CD4-positive, alpha-beta memory T cell (primary cell): ENCODE measurements around the gene PBX1. TPM values are rescaled to one million over a fixed set of nuclear protein-coding genes. Genes with fewer than 3 reads are reported as not detected.

Source experiments
- CTCF ChIA-PET: fragments of 350-600 bp; sonication (Branson Sonifier 250); formaldehyde crosslinking; loops from one replicate; lab custom pipeline; 2021; ENCODE audit warnings: inconsistent platforms; ENCODE audit not compliant: partially characterized antibody; lab: Charles Lee
- POLR2A ChIA-PET: fragments of 350-600 bp; sonication (Branson Sonifier 250); formaldehyde crosslinking; loops from one replicate; lab custom pipeline; 2021; ENCODE audit not compliant: partially characterized antibody; lab: Charles Lee
- DNase-seq, 5 donors: peaks; one replicate each; pipeline versions ENCODE4 v3.0.0 to v3.0.0-alpha.2; 2020 to 2022; ENCODE audit warnings: mixed read lengths in 1 of 5
- H3K27ac ChIP-seq: one replicate; pipeline ENCODE4 v1.7.0; 2013; ENCODE audit warnings: low read depth, low read length
- H3K27me3 ChIP-seq: 2 replicates; pipeline ENCODE4 v1.7.0; 2013; ENCODE audit warnings: mild to moderate bottlenecking, low read length, moderate library complexity; ENCODE audit not compliant: insufficient read depth
- H3K36me3 ChIP-seq: 2 replicates; pipeline ENCODE4 v1.7.0; 2013; ENCODE audit warnings: mild to moderate bottlenecking, low read length, moderate library complexity; ENCODE audit not compliant: insufficient read depth
- H3K4me1 ChIP-seq: 2 replicates; pipeline ENCODE4 v1.7.0; 2013; ENCODE audit warnings: mild to moderate bottlenecking, low read length, moderate library complexity; ENCODE audit not compliant: insufficient read depth
- H3K4me3 ChIP-seq, 2 donors: one replicate each; pipeline ENCODE4 v1.7.0; 2013; ENCODE audit warnings: low read length in 2 of 2, mild to moderate bottlenecking in 1 of 2
- H3K9me3 ChIP-seq, 2 donors: one replicate each; pipeline ENCODE4 v1.7.0; 2013; ENCODE audit warnings: low read length in 2 of 2, control low read depth in 1 of 2; ENCODE audit not compliant: control insufficient read depth in 1 of 2
- H3K27ac Mint-ChIP-seq, 7 donors: one replicate each; pipeline ENCODE4 v1.8.0; 2020 to 2021; ENCODE audit warnings: mixed read lengths in 7 of 7, mild to moderate bottlenecking in 6 of 7, inconsistent platforms in 3 of 7, moderate library complexity in 3 of 7
- H3K27me3 Mint-ChIP-seq, 2 donors: one replicate each; pipeline ENCODE4 v1.8.0; 2020 to 2021; ENCODE audit warnings: mixed read lengths in 2 of 2
- H3K36me3 Mint-ChIP-seq, 2 donors: one replicate each; pipeline ENCODE4 v1.8.0; 2020 to 2021; ENCODE audit warnings: mixed read lengths in 2 of 2, inconsistent platforms in 1 of 2, mild to moderate bottlenecking in 1 of 2
- H3K4me1 Mint-ChIP-seq, 4 donors: one replicate each; pipeline ENCODE4 v1.8.0; 2020 to 2021; ENCODE audit warnings: mixed read lengths in 4 of 4, mild to moderate bottlenecking in 1 of 4
- H3K4me3 Mint-ChIP-seq, 8 donors: one replicate each; pipeline ENCODE4 v1.8.0; 2020 to 2021; ENCODE audit warnings: mixed read lengths in 8 of 8, mild to moderate bottlenecking in 7 of 8, moderate library complexity in 6 of 8, inconsistent platforms in 3 of 8
- H3K9me3 Mint-ChIP-seq, 8 donors: one replicate each; pipeline ENCODE4 v1.8.0; 2020 to 2021; ENCODE audit warnings: mixed read lengths in 8 of 8, mild to moderate bottlenecking in 5 of 8, inconsistent platforms in 3 of 8, moderate library complexity in 1 of 8
- intact Hi-C: fragments of 100-400 bp; cut with micrococcal nuclease; formaldehyde crosslinking; loops from one replicate; pipeline ENCODE4 v1.15.1; 2023
- polyA plus RNA-seq, 2 donors: library from polyadenylated mRNA; unstranded; fragments of 300-500 nt; fragmentation: Illumina TruSeq; gene quantifications; one replicate each; pipeline ENCODE4 v1.2.3, GENCODE V29; 2021
- total RNA-seq, 2 experiments: library from RNA; stranded (reverse); gene quantifications; one replicate each; pipeline ENCODE4 v1.2.3, GENCODE V29; 2021

PBX1 gene
- total and polyA plus RNA-seq, 4 experiments from 2014 or later = 0.06 to 0.70 (median 0.53) TPM; not detected in 1

DNA sequence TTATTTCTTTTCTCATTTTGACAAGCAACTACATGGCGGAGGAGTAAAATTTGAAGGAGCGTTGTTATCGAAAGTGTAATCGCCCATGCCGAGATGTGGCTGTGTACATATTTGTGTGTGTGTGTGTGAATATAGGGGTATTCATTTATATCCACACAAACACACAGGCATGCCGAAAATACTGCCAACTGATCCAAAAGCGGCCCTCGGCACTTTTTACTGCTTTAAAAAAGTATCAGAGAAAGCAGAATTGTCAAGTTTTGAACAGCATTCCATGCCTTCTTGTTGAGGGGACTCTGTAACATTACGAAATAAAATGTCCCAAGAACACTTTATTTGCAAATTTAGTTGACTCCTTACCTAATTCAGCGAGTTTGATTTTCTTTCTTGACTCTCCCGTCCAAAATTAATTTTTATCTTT is 1.1 kb downstream of the PBX1 start:
- H3K27ac Mint-ChIP-seq = peak overlapping the region in 1 of 7 donors; percentile 16
- POLR2A ChIA-PET = no interaction called here

DNA sequence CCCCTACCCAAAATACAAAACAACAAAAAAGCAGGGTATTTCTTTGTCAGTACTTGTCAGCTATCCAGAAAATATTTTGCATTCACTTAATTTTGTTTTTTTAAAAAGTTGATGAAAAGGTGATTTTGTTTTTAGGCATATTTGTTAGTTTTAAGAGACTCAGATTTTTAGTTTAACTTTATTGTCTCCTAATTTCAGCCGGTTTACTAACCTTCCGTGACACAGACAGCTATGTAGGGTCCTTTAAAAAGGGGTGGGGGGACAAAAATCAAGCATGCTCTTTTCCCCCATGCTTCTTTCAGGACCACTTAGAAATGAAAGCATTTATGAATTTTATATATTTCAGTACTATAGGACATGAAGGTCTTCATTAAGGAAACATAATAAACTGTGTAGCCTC is 1.6 kb downstream of the PBX1 start:
- Mint-ChIP-seq H3K36me3 (no peaks in the 10 kb centered on the region), H3K27ac (no peak overlapping the region), H3K4me1 (peaks cover 2 to 20% (median 11%) of the 10 kb centered on the region in 4 donors), H3K27me3 (peaks cover 9 to 10% of the 10 kb centered on the region in 2 donors), H3K4me3 (peak overlapping the region in 7 of 8 donors; percentile 2 to 89 (median 35)), H3K9me3 (peaks cover 0 to 7% (median 3%) of the 10 kb centered on the region in 8 donors)
- Histone ChIP-seq H3K27ac (no peak overlapping the region), H3K36me3 (no peaks in the 10 kb centered on the region), H3K4me3 (no peak overlapping the region), H3K4me1 (peaks cover 6% of the 10 kb centered on the region), H3K9me3 (no peaks in the 10 kb centered on the region), H3K27me3 (no peaks in the 10 kb centered on the region)
- no peak for DNase-seq
- POLR2A ChIA-PET = no interaction called here
- intact Hi-C loops = no loop called here
- CTCF ChIA-PET = no interaction called here

More for the DNA sequence above, 1.1 kb downstream of the PBX1 start:
- H3K4me1 ChIP-seq = peaks cover 6% of the 10 kb centered on the region
- H3K9me3 Mint-ChIP-seq = peaks cover 0 to 7% (median 3%) of the 10 kb centered on the region in 8 donors
- no peaks in the 10 kb centered on the region for H3K27me3 ChIP-seq
- no peaks in the 10 kb centered on the region for H3K9me3 ChIP-seq
- DNase-seq = no peak
- H3K27me3 Mint-ChIP-seq = peaks cover 9 to 10% of the 10 kb centered on the region in 2 donors
- intact Hi-C loops = no loop called here
- no peak overlapping the region for H3K4me3 ChIP-seq
- H3K4me3 Mint-ChIP-seq = peak overlapping the region; percentile 73 to 89 (median 84)
- no peaks in the 10 kb centered on the region for H3K36me3 ChIP-seq
- H3K36me3 Mint-ChIP-seq = no peaks in the 10 kb centered on the region
- no peak overlapping the region for H3K27ac ChIP-seq
- peaks cover 2 to 20% (median 11%) of the 10 kb centered on the region in 4 donors for H3K4me1 Mint-ChIP-seq
- CTCF ChIA-PET = no interaction called here

DNA sequence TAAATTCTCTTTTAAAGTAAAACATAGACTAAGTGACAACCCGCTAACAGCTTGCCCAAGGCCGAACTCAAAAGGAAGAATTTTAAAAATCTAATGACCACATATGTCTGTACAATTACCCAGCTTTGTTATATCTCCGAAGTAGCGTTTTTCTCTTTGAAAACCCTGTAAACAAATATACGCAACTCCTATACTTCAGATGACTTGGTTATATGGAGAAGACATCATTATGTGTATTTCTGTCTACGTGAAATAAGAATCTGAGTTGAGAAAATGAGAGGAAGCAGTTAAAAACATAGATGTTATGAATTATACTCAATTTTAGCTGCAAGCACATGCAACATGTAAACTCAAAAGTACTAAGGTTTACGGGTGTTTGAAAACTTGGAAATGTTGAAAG is 2.0 kb downstream of the PBX1 start:
- peaks cover 9 to 10% of the 10 kb centered on the region in 2 donors for H3K27me3 Mint-ChIP-seq
- no peaks in the 10 kb centered on the region for H3K36me3 Mint-ChIP-seq
- peaks cover 2 to 20% (median 11%) of the 10 kb centered on the region in 4 donors for H3K4me1 Mint-ChIP-seq
- H3K27me3 ChIP-seq = no peaks in the 10 kb centered on the region
- DNase-seq = no peak
- ChIA-PET CTCF (no interaction called here), POLR2A (no interaction called here)
- H3K27ac Mint-ChIP-seq = no peak overlapping the region
- H3K4me3 ChIP-seq = no peak overlapping the region
- H3K4me3 Mint-ChIP-seq = peak overlapping the region in 3 of 8 donors; percentile 23 to 46 (median 29)
- no peaks in the 10 kb centered on the region for H3K9me3 ChIP-seq
- intact Hi-C loops = no loop called here
- H3K9me3 Mint-ChIP-seq = peaks cover 0 to 7% (median 3%) of the 10 kb centered on the region in 8 donors
- no peak overlapping the region for H3K27ac ChIP-seq
- peaks cover 6% of the 10 kb centered on the region for H3K4me1 ChIP-seq
- no peaks in the 10 kb centered on the region for H3K36me3 ChIP-seq

DNA sequence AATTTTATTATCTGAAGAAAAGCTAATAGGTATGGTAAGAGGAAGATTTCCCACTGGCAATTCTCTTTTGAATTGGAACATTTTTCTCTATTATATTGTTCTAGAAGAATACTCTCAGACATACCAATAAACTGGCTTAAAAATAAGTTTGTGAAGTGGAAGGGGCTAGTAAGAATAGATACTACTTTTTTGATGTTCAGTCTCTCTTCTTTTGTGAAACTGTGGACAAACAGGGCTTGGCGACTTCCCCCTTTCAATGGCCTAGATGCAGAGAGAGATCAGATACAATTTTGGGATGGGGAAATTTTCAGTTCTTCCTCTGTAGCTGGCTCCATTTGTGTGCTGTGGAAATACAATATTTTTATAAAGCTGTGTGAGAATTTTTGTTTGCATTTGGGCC is 2.5 kb downstream of the PBX1 start:
- Mint-ChIP-seq H3K27me3 (peaks cover 9 to 10% of the 10 kb centered on the region in 2 donors), H3K4me1 (peaks cover 2 to 20% (median 11%) of the 10 kb centered on the region in 4 donors), H3K4me3 (no peak overlapping the region), H3K9me3 (peaks cover 0 to 7% (median 2%) of the 10 kb centered on the region in 8 donors), H3K27ac (no peak overlapping the region), H3K36me3 (no peaks in the 10 kb centered on the region)
- CTCF ChIA-PET = no interaction called here
- Histone ChIP-seq H3K4me3 (no peak overlapping the region), H3K36me3 (no peaks in the 10 kb centered on the region), H3K27me3 (no peaks in the 10 kb centered on the region), H3K4me1 (peaks cover 6% of the 10 kb centered on the region), H3K27ac (no peak overlapping the region), H3K9me3 (no peaks in the 10 kb centered on the region)
- intact Hi-C loops = no loop called here
- no peak for DNase-seq
- POLR2A ChIA-PET = no interaction called here

DNA sequence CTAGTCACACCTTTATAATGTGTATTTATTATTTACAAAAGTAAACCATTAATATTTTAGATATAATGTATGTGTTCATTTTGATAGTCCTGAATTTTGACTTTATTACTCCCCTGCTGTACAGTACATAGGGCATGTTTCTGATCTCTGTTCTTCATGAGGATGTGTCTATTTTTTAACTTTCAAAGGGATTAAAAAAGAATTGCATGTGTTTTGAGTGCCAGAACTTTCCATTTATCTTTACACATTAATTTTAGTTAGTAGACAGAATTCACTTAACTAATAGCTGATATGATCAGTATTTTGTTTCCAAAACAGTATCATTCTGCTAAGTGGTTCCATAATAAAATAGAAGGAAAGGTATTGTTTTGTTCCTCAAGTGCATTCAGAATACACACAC is 3.1 kb downstream of the PBX1 start:
- H3K36me3 Mint-ChIP-seq = no peaks in the 10 kb centered on the region
- no peak overlapping the region for H3K4me3 Mint-ChIP-seq
- intact Hi-C loops = no loop called here
- no peak overlapping the region for H3K27ac Mint-ChIP-seq
- Histone ChIP-seq H3K27me3 (no peaks in the 10 kb centered on the region), H3K27ac (no peak overlapping the region), H3K36me3 (no peaks in the 10 kb centered on the region), H3K4me1 (peaks cover 6% of the 10 kb centered on the region), H3K4me3 (no peak overlapping the region), H3K9me3 (no peaks in the 10 kb centered on the region)
- ChIA-PET CTCF (no interaction called here), POLR2A (no interaction called here)
- H3K9me3 Mint-ChIP-seq = peaks cover 0 to 5% (median 0%) of the 10 kb centered on the region in 8 donors
- DNase-seq = no peak
- H3K27me3 Mint-ChIP-seq = peaks cover 7 to 9% of the 10 kb centered on the region in 2 donors
- H3K4me1 Mint-ChIP-seq = peaks cover 2 to 20% (median 11%) of the 10 kb centered on the region in 4 donors

DNA sequence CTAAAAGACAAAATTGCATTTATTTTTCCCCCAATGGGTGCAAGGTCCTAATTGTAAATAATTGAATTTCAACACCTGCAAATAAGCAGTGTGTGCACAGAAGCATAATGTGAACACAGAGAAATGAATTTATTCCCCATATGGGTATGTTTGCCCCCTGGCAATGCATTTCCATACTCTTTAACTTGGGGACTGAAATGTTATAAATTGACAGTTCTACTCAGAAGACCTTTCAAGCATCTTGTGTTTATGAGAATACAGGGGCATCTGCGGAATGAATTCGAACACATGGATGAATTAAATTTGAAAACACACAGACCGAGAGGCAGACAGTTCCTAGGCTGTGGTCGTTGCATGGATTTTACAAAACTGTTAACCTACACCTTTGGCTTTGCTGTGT is 3.5 kb downstream of the PBX1 start:
- H3K9me3 Mint-ChIP-seq = peaks cover 0 to 5% (median 0%) of the 10 kb centered on the region in 8 donors
- Histone ChIP-seq H3K27me3 (no peaks in the 10 kb centered on the region), H3K27ac (no peak overlapping the region), H3K4me1 (peaks cover 6% of the 10 kb centered on the region), H3K4me3 (no peak overlapping the region), H3K36me3 (no peaks in the 10 kb centered on the region), H3K9me3 (no peaks in the 10 kb centered on the region)
- no peak for DNase-seq
- POLR2A ChIA-PET = no interaction called here
- no peak overlapping the region for H3K27ac Mint-ChIP-seq
- CTCF ChIA-PET = no interaction called here
- H3K4me1 Mint-ChIP-seq = peaks cover 2 to 20% (median 11%) of the 10 kb centered on the region in 4 donors
- H3K27me3 Mint-ChIP-seq = peaks cover 7 to 9% of the 10 kb centered on the region in 2 donors
- H3K4me3 Mint-ChIP-seq = no peak overlapping the region
- intact Hi-C loops = no loop called here
- no peaks in the 10 kb centered on the region for H3K36me3 Mint-ChIP-seq

DNA sequence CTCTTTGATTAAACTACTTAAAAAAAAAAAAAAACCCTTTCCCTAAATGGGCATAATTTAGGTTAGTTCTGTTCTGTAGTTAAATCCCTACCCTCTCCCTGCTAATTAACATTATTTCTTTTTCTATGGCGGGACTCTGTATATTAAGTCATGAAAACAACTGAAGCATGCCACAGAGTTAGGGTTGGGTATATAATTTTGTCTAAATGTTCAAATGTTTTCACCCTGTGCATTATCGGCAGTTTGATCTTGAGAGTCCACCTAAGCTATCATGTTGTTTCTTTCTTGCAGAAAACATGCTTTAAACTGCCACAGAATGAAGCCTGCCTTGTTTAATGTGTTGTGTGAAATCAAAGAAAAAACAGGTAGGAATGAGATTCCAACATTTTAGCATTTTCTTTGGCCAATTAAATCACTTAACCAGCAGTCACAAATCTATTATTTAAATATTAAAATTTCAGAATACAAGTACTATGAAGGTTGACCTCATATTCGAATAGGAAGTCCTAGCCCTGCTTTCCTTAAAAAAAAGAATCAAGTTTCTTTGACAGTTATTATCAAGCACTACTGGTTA is 4.0 kb downstream of the PBX1 start:
- no peak overlapping the region for H3K27ac ChIP-seq
- CTCF ChIA-PET = no interaction called here
- POLR2A ChIA-PET = no interaction called here
- Mint-ChIP-seq H3K9me3 (peaks cover 0 to 5% (median under 1%) of the 10 kb centered on the region in 8 donors), H3K36me3 (no peaks in the 10 kb centered on the region), H3K27ac (no peak overlapping the region), H3K4me3 (no peak overlapping the region), H3K27me3 (peaks cover 7 to 9% of the 10 kb centered on the region in 2 donors), H3K4me1 (peaks cover 2 to 20% (median 11%) of the 10 kb centered on the region in 4 donors)
- no peaks in the 10 kb centered on the region for H3K27me3 ChIP-seq
- no peak overlapping the region for H3K4me3 ChIP-seq
- H3K4me1 ChIP-seq = peaks cover 4% of the 10 kb centered on the region
- no peaks in the 10 kb centered on the region for H3K36me3 ChIP-seq
- no peaks in the 10 kb centered on the region for H3K9me3 ChIP-seq
- intact Hi-C loops = no loop called here
- no peak for DNase-seq
